EL (cell line): ENCODE results near the gene CARS2.

ENCODE experiments used
- DNase-seq: peaks from one replicate; pipeline ENCODE4 v3.0.0-alpha.2; 2016

Gene CARS2

DNA sequence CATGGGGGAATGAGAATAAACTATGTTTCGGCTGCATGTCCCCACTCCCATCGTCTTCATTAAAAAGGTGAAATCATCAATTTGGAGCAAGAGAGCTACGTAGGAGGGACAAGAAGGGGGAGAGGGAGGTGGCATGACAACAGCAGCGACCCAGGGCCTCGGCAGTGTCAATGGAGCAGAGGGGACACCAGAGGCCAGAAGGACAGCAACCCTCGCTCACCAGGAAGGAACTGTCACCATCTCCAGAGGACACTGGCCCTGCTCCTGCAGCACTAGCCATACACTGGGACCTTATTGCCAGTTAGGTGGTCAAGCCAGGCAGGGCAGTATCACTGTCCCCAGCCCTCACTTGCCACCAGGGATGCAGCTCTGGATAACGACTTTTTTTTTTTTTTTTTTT, 56.4 kb downstream of the CARS2 start:
- DNase-seq: no peak

DNA sequence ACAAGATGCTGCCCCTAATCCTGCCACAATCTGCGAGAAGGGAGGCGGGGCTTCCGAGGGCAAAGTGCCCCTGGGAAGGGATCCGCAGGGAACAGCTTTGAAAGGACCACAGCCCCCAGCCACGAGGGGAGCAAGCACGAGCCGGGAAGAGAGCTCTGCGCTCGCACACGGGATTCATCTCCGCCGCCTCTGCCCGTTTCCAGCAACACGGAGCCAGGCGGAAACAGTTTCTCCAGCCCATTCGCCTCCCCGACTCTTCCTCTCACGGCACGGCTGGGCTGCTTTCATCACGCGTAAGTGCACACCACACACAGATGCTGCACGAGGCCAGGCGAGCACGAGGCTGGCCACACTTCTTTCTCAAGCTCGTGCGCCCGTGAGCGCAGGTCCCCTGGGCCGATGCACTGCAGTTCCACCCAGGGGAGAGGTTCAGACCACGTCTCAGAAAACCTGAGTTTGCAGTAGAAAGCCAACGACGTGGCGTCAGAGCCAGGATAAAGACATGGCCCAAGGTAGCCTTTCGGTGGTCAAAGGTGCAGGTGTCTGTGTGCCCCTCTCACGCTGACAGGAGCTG, 57.0 kb downstream of the CARS2 start:
- DNase-seq: no peak

DNA sequence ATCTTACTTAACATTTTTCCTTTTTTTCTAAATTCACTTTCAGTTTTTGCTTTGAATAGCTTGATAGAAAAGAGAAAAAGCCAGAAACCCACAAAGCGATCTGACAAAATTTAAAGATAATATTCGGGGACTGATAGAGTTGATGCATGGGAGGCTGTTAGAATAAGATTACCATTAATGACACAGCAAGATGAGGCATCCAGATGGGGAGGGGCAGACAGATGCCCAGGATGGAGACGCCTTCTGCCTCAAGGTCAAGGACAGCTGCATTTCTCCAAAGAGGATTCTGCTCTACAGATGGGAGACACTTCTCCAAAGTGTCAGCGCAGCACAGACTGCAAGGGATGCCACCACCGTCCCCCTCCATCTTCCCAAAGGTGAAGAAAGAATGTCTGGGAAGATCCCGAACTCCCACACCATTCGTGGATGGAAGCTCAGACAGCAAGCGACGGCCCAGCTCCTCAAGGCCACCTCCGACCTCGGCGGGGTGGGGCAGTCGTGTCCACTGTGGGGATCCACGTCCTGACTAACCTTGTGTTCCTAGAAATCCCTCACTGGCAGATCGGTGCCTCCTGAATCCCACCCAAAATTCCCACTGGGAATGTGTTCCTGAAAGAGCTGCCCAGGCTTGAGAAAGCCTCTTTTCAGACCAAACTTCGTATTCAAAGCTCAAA, 57.6 kb downstream of the CARS2 start:
- no peak for DNase-seq

DNA sequence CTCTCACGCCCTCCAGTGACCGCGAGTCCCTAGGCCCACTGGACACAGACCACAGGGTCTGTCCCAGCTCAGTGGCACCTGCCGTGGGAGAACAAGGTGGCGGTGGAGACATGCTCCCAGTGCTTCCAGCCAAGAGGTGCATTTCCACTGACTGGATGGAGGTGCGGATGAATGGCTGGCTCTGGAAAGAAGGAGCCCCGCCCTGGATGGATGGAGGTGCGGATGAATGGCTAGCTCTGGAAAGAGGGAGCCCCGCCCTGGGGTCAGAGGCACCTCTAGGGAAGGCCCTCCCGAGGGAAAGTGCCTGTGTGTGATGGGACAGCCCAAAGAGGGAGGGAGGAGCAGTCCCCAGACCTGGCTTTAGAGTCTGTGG, 58.6 kb downstream of the CARS2 start:
- no peak for DNase-seq

DNA sequence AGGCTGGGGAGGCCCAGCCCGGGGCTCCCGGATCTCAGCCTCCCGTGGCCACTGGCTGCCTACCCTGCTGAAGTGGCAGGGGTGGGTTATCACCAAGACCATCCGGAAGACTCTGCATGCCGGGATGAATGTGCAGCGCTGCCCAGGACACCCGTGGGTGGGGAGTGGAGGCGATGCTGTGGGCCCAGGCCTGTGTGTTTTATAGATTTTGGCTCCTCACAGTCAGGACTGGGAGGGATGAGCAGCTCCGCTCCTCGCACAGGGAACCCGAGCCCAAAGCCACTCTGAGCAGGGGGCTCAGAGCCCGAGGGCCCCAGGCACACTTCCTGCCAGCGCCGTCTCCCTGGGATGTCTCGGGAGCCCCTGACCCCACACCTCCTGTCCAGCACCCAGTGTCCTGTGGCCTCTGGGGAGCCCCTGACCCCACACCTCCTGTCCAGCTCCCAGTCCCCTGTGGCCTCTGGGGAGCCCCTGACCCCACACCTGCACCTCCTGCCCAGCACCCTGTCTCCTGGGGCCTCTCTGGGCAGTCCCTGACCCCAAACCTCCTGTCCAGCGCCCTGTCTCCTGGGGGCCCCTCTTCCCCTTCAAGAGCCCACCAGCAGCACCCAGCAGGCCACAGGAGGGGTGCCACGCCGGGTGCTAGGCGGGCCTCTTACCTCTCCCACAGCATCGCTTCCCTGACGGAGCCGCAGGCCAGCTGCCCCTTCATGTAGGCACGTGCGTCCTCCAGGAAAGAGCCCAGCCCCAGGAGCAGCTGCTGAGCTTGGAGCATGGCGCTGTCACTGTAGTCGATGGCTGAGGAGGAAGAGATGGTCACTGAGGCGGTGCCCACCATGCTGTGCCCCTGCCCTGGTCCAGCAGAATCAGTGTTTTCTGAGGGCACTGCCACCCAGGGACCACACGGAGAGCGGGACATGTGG, 59.2 kb downstream of the CARS2 start:
- DNase-seq: no peak

DNA sequence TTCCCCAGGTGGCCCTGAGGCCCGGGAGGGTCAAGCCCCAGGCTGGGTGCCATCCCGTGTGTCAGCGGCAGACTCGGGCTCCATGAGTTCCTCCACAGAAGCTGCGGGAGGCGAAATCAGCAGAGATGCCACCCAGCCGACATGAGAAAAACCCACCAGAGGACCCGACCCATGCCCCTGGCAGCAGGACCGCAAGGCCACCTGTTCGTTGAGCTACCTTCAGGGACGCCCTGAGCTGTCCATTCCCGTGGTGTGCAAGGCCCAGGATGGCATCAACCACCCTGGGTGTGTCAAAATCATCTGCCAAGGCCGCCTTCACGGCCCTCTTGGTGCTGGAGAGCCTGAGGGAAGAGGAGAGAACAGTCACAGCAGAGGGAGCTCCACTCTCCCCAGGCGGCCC, 60.2 kb downstream of the CARS2 start:
- no peak for DNase-seq

DNA sequence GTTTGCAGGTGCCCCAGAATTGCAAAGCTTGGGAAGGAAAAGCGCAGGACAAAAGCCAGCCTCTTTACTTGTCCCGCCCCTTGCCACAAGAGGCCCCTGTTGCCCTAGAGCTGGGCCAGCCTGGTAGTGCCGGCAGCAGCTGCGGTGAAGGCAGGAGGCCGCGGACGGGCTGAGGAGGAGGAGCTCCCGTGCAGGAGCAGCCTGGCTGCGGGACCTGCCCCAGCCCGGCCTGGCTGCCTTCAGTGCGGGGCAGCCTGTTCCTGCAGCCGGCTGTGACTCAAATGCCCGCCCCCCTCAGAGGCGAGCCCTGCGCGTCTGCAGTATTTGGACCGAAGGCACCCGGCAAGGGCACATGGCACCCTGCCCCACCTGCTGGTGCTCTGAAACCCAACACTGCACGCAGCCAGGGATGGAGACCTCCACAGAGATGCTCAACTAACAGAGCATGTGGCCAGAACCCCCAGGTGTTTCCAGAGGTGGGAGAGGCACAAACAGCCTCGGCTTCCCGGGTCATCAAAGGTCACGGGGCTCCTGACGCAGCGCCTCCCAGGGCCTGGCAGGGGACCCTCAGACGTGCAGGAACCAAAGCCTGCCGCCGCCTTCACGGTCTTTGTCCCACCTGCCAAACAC, 60.9 kb downstream of the CARS2 start:
- peak; percentile 28 for DNase-seq

DNA sequence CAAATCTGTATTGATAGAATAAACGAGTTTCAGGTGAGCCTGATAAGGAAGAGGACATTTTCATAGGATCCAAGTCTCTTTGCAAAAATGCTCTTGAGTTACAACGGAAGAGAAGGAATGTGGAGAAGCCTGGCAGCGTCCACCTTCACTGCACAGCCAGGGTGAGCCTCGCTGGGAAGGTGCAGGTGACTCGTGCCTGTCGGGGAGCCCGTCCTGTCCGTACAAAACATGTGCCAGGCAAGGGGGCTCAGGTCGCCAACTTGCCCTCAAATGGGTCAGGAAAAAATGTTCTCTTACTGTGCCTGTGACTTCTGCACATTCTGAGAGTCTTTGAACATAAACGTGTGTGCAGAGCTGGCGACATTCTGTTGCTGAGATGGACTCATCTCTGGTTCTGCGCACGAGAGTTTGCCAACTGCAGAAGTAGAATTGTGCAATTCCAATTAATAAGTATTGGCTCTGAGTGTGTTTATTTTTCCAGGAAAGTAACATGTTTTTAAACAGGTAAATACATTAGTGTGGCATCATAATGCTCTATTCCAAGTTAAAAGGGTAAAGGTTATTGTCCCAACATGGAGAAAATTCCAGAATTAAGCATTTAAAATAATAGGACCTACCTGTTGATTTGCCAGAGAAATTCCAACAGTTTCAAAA, 62.0 kb downstream of the CARS2 start:
- DNase-seq: no peak

DNA sequence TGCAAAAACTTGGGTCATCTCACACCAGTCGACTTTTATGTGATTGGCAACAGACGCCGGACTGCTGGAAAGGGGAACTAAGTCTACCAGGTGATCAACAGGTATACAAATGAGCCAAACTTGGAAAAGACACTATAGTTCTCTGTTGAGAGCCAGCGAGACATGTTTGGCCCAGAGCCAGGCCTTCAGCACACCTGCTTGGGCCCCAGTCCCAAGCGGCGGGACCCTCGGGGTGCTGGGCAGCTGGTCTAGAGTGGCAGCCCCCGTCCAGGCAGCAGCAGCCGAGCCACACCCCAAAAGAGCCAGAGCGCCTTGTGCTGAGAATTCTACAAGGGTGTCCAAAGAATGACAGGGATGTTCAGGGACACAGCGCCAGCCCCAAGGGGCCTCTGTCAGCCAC, 62.6 kb downstream of the CARS2 start:
- DNase-seq: no peak

DNA sequence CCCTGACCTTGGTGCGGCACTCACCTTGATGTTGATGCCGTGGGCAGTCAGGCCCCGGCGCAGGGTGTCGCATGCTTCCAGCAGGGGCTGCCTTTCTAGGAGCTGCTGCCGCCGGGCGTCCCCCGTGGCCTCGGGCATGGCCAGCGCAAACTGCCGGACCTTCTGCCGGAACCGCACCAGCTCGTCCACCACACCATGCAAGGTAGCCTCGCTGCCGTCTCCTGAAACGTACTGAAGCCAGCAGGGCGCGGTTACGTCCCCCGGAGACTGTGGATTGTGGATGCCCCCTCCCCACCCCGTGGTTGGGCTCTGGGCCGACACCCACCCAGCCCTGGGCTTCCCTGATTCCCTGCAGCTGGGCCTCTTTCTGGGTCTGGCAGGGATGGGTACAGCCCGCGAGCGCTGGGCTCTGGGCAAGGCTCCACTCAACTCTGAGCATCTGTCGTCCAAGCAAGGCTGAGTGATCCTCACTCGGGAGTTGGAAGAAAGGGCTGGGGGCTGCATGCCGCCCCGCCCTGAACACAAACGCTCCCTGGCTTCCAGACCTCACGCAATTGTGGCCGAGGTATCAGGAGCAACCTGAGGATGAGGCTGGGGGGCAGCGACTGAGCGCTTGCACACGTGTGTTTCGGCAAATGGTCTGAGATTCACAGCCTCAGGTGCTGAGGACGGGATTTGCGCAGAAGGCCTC, 63.5 kb downstream of the CARS2 start:
- DNase-seq: no peak

DNA sequence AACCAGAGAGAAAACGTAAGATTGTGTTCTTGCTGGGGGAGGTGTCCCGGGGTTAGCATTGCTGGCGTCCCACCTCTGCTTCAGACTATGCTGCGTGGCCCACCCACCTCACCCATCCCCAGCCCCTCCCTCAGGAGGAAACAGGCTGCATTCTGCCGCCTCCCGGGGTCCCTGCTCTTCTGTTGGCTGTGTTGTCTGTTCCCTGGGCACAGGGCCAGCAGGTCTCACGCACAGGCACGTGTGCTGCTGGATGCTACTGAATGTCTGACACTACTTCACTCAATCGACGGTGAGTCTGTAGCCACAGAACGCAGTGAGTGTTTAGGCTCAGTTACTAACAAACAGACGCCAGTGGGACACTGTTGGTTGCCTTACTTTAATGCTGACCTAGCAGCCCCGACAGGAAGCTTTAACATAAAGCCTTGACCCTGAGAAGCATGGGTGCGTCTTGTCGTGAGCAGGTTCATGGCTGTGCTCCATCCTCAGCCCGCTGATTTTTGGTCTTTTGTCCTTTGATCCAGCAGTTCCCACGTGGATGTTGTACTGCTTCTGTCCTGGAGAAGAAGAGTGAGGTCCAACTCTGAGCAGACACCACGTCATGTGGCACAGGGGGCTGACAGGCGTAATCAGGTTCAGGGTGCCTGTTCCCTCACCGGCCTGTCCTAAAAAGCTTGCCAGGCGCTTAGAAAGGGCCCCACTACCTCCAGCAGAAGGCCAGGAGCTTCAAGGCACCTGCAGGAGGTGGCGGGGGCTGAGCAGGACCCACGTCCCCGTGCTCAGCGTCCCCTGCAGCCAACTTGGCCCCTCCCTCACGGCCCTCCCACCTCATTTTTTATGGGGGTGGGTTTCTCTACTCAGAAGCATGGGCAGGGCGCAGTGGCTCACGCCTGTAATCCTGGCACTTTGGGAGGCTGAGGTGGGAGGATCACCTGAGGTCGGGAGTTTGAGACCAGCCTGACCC, 64.6 kb downstream of the CARS2 start:
- no peak for DNase-seq

DNA sequence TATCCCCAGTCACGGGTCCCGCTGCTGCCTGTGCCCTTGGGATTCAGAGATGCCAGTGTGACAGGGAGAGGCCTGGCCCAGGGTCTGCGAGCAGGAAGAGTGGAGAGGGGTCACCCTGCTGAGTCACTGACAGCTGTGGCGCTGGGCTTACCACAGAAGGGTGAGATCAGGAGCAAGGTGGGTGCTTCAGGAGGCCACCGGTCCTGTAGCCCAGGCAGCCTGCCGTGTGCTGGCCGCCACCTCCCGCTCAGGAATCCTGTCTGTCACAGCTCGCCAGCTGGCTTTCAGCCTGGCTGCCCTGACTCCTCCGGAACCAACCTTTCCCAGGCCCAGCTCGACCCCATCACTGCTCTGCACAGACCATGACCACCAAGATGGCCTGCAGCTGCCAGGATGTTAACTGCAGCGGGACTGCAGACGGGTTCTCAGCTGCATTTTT, 65.3 kb downstream of the CARS2 start:
- no peak for DNase-seq

DNA sequence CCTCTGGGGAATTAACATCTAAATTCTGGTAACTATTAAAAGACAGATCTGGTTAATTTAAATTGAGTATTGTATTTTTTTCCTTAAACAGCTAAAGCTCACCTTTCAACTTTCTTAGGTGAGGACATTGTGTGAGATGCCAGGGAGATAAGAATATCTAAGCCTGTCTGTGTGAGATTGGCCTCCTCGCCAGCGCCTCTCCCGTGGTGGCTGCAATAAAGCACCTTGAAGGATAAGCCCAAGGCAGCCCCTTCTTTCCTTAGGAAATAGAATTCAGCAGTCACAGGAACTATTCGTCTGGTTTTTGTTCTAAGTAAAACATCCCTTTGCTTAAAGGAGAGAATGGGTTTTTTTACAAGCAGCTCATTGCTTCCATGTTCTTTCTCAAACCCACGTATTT, 66.0 kb downstream of the CARS2 start:
- DNase-seq: no peak

DNA sequence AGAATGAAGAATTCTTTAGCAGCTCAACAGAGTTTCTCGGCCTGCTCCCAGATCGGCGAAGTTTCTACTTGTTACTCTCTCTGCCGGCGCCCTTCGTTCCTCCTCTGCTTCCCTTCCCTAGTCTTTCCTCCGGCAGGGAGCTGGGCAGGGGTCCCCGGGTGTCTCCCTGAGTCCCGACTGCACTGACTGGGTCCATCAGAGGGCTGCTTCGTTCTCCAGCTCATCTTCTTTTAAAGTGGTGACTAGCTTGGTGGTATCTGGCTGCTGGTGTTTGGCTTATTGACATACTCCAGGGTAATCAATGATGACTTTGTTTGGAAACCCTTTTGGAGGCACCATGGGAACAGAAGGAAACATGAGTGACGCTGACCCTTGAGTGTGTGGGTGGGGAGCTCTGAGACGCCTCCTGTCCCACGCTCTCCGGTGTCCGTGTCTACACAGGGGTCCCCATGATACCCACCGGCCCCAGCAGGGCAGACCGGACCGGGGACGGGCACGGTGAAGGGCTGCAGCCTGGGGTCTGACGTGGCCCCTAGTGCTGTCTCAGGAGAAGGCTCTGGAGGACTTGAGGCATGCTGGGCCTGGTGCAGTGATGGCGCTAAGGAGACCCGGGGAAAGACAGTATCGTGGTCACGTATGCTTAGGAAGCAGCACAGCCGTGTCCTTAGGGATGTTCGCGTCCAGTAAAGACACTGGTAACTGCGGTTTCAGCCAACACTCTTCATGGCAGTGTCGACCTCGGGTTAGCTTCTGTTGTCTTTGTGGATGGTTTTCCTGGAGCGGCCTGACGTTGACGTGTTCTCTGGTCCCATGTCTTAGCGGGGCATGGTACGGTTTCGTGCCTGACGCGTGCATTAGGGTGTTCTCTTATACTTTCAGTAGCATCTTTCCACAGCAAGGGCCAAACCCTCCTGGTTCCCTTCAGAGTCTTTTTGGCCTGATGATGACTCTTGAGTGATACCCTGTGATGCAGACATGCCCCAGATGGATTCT, 66.8 kb downstream of the CARS2 start:
- no peak for DNase-seq

DNA sequence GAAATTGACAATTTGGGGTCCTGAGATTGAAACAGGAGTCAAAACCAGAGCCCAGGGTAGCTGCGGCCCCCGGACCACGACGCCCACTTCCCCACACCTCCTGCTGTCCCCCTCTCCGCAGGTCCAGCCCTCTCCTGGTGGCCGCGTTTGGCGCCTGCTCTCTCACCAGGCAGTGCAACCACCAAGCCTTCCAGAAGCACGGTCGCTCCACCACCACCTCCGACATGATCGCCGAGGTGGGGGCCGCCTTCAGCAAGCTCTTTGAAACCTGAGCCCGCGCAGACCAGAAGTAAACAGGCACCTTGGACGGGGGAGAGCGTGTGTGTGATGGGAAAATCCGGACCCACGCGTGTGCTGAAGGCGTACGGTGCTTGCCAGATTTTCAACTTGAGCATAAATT, 67.7 kb downstream of the CARS2 start:
- no peak for DNase-seq

DNA sequence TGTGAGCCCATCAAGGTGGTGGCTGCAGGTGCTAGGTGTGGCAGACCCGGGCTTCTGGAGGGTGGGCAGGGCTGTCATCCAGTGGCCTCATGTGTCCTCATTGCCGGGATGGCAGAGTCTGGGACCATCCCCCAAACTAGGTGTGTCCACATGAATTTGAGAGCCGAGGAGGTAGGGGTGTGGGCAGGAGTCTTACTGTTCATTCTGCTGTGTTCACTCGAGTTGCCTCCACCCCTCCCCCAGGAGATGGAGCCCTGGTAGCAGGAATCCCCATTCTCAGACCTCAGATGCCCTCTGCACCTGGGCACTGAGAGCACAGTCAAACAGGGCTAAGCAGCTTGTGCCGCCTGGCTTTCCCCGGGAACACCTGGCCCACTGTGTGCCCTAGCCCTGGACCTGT, 68.2 kb downstream of the CARS2 start:
- DNase-seq: no peak

DNA sequence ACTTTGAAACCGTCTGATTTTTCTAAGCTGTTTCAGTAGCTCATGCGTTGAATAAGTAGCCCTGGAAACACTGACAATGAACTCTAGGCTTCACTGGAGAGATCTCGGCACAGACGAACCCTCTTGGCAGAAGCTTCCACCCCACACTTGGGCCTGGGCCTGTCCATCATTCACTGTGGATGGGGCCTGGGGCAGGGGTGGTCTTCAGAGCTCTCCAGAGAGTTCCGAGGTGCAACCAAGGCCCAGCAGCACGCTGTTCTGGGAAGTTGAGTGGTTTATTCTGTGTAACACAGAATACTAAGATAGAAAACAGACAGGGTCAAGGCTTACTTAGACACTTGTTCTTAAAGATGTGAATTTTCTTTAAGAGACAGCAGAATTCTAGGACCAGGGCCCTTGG, 68.6 kb downstream of the CARS2 start:
- DNase-seq: no peak

DNA sequence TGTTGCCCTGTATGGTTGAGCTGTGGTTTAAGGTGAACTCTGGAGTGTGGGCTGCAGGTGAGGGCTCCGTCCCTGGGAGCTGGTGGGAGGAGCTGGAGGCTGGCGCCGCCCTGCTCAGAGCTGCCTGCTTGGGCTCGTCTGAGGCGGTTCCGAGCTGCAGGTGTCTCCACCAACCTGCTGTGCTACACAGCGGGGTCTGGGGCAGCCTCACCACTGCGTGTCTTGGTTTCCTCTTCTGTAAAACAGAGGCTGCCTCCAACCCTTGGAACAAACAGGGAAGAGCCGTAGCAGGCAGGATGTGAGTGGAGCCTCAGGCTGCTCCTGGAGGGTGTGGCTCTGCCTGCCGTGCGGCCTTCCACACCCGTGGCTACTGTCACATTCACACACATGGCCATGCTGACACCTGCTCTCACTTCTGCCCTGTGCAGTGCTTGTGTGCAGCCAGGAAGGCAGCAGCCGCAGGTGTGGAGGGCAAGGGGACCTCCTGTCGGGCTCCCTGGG, 69.2 kb downstream of the CARS2 start:
- no peak for DNase-seq

DNA sequence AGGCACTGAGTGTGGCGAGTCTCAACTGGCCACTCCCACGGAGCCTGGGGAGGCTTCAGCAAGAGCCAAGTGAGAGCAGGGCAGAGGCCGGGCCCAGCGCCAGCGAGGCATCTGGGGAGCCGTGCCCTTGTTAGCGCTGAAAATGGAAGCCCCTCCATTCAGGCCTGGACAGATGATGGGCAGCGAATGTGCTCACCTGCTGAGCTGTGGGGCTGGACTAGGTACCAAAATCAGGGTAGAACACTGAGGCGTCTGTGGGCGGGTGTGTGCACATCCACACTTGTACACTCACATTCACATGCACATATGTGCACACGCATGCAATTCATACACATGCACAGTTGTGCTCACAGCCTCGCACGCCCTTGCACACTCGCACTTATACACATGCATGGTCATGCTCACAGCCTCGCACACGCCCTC, 69.9 kb downstream of the CARS2 start:
- no peak for DNase-seq
